Stomach (tissue), 4 donors: ENCODE results near the gene CEBPB.

Experiments used
- CTCF ChIP-seq, 7 experiments: fragments of 450-650 bp in 4 of 7; fragments of 200-600 bp in 3 of 7; sonication (generic) in 3 of 7; IDR thresholded peaks; one replicate each; pipeline ENCODE4 v1.5.1; 2016 to 2019; ENCODE audit warnings: antibody characterized with exemption in 7 of 7, control low read depth in 2 of 7, mild to moderate bottlenecking in 1 of 7
- POLR2A ChIP-seq, 4 donors: fragments of 450-650 bp; IDR thresholded peaks; one replicate each; pipeline ENCODE4 v1.6.1; 2016; ENCODE audit warnings: antibody characterized with exemption in 4 of 4, control low read depth in 2 of 4, mild to moderate bottlenecking in 1 of 4, moderate library complexity in 1 of 4
- POLR2AphosphoS5 ChIP-seq, 3 donors: sonication (generic); formaldehyde crosslinking; IDR thresholded peaks; one replicate each; pipeline ENCODE4 v1.6.1; 2016; ENCODE audit warnings: antibody characterized with exemption in 3 of 3

GRCh38 chr20:50182346-50182745 is 8.3 kb upstream of the CEBPB start:
- TF ChIP-seq CTCF (IDR thresholded peaks at IDR 0.05) (no peak), POLR2AphosphoS5 (IDR thresholded peaks at IDR 0.05) (no peak), POLR2A (IDR thresholded peaks at IDR 0.05) (no peak)
